NB4 (cell line): ENCODE measurements around the gene TCHHL1.

ENCODE experiments used
- POLR2A ChIP-seq: IDR thresholded peaks from 2 replicates; pipeline ENCODE4 v1.6.1; 2011; ENCODE audit warnings: mild to moderate bottlenecking; ENCODE audit not compliant: insufficient read length; ENCODE audit errors: extremely low read depth
- TF ChIP-seq, protein P1 (sequence below): IDR thresholded peaks from one replicate; pipeline ENCODE4 v1.5.1; 2012; ENCODE audit warnings: low read depth, low read length

DNA sequence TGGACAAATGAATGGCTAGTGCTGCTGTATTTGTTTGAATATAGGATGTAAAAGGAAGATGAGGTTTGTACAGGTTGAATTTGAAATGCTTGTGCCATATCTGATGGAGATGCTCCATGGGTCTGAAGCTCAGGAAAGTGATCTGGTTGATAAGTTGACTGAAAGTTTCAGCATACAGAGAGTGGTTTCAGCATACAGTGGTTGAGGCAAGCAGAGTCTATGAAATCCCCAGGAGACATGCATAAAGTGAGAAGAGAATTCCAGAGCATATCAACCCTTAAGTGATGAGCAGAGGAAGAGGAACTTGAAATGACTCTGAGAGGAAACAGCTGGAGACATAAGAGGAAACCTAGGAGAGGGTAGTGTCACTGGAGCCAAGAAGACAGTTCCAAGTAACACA is 21.7 kb downstream of the TCHHL1 start:
- TF ChIP-seq POLR2A = no peak
- TF ChIP-seq, protein P1, sequence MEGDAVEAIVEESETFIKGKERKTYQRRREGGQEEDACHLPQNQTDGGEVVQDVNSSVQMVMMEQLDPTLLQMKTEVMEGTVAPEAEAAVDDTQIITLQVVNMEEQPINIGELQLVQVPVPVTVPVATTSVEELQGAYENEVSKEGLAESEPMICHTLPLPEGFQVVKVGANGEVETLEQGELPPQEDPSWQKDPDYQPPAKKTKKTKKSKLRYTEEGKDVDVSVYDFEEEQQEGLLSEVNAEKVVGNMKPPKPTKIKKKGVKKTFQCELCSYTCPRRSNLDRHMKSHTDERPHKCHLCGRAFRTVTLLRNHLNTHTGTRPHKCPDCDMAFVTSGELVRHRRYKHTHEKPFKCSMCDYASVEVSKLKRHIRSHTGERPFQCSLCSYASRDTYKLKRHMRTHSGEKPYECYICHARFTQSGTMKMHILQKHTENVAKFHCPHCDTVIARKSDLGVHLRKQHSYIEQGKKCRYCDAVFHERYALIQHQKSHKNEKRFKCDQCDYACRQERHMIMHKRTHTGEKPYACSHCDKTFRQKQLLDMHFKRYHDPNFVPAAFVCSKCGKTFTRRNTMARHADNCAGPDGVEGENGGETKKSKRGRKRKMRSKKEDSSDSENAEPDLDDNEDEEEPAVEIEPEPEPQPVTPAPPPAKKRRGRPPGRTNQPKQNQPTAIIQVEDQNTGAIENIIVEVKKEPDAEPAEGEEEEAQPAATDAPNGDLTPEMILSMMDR = no peak
